HG03060 (cell line): ENCODE data around the gene KRT78.
"Not testable (repeated sequence)": the region's sequence is repeated elsewhere in the genome, so short reads cannot be mapped to it uniquely, and the experiment has no call there.

Experiments used
- ATAC-seq: cut with Tn5 transposase; IDR thresholded peaks from one replicate; pipeline ENCODE4 v1.9.1; 2021; ENCODE audit warnings: low read depth, moderate number of reproducible peaks; ENCODE audit not compliant: unreplicated experiment

KRT78 gene, protein sequence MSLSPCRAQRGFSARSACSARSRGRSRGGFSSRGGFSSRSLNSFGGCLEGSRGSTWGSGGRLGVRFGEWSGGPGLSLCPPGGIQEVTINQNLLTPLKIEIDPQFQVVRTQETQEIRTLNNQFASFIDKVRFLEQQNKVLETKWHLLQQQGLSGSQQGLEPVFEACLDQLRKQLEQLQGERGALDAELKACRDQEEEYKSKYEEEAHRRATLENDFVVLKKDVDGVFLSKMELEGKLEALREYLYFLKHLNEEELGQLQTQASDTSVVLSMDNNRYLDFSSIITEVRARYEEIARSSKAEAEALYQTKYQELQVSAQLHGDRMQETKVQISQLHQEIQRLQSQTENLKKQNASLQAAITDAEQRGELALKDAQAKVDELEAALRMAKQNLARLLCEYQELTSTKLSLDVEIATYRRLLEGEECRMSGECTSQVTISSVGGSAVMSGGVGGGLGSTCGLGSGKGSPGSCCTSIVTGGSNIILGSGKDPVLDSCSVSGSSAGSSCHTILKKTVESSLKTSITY

DNA sequence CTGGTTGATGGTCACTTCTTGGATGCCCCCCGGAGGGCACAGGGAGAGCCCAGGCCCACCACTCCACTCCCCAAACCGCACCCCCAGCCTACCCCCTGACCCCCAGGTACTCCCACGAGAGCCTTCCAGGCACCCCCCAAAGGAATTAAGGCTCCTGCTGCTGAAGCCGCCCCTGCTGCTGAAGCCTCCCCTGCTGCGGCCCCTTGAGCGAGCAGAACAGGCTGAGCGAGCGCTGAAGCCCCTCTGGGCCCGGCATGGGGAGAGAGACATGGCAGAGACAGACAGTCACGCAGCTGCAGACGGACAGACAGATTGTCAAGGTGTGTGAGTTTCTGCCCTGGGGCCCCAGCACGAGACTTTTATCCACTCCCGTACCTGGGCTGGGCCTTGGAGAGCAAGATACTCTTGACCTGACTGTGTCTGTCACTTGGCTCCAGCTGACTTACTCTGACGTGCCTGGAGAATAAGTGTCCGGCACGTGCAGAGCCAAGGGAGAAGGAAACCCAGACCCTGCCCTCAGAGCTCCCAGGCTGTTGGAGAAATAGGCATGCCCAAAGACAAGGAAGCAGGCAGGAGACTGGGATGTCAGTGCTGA is at the start of gene KRT78:
KRT78 (minus strand) TSS at position 334 of the 595 bp plus-strand sequence; CDS start at position 270, 64 bp downstream.
- ATAC-seq: no peak

GRCh38 chr12:52896190-52897100 is 47.7 kb upstream of the KRT78 start:
- no peak for ATAC-seq

DNA sequence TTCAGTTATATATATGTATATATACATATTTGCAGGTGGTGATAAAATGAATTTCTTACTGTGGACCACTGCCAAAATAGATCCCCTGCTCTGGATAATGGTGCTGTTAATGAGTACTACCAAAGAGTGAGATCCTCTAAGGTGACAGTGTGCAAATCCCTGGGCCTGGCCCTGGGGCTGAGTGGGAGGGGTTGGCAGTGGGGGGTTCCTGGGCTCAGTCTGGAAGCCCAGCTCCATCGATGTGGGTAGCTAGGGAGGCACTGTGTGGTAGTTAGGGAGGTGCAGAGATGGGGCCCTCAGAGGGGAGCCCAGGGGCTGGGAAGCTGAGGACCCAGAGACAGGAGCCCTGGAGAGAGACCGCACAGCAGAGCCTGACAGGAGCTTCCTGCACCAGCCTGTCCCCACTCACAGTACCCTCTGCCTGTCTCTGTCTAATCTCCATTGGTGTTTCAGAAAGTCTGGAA is 47.0 kb upstream of the KRT78 start:
- ATAC-seq: no peak

GRCh38 chr12:52892974-52893373 is 44.2 kb upstream of the KRT78 start:
- ATAC-seq: no peak

DNA sequence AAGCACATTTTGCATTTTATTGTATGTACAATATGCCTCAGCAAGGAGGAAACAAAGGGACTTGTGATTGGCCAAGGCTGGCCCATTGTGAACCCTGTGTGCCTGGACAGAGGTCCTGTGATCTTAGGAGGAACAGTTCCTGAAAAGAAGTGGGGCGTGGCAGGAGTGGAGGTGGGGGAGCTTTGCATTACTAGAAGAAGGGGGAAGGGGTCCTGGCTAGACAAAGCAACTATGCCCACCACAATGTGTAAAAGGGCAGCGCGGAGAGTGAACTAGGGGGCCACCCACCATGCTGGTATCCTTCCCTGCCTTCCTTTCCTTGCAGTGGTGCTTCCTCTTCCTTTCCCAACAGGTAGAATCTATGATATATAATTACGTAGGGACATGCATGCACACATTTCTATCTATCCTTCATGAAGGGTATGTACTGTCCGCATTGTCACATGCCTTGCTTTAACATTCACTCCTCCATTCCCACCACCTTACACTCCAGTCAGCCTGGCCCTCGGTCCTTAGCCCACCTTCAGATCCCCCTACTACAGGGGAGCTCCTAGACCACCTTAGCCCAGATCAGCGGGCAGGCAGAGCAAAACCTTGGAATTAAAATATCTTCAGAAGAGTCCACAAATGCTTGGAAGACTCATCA is 43.5 kb upstream of the KRT78 start:
- no peak for ATAC-seq

DNA sequence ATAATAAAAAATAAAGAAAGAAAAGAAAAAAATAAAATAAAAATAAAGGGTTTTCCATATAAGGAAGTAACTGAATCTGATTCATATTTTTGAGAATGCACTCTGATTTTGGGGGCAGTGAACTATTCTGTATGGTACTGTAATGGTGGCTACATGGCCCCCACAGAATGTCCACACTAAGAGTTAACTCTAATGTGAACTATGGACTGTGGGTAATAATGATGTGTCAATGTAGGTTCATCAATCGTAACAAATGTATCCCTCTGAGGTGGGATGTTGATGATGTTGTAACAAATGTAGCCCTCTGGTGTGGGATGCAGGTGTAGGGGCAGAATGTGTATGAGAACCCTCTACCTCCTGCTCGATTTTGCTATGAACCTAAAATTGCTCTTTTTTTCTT is 42.2 kb upstream of the KRT78 start:
- no peak for ATAC-seq

- no peak for ATAC-seq
Measured at GRCh38 chr12:52890417-52890816, 41.6 kb upstream of the KRT78 start.

DNA sequence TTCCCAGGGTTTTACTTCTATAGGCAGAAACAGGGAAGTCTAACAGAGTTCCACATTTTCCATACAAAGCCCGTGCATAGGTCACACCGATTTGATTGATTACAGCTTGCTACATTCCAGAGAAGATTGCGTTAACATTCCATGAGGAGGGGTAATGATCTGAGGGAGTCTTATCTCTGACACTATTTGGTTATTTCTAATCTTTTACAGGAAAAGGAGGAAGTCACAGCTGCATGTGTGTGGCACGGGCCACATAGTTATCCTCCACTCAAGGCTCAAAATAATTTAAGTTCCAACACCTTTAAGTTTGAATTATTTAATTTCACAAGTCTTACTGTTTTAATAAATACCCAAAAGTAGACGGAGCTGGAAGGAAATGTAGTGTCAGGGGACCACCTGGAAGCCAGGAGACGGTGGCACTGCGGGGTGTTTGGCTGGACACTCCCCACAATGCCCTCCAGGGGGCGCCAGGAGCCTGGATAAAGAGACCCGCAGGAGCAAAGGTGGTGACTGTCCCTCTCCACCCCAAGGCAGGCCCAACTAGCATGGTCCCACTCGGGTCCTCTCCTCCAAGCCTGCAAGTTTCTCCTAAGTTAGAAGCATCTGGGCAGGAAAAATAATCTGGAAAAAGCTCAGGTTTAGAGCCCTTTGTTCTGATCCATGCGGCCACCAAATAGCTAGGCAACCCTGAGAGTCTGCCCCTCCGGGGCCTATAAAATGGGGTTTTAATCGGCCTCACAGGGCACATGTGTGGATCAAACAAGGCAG is 35.9 kb upstream of the KRT78 start:
- ATAC-seq: no peak

GRCh38 chr12:52880499-52880898 is 31.7 kb upstream of the KRT78 start:
- not testable (repeated sequence) for ATAC-seq

GRCh38 chr12:52879394-52880351 is 30.9 kb upstream of the KRT78 start:
- no peak for ATAC-seq

DNA sequence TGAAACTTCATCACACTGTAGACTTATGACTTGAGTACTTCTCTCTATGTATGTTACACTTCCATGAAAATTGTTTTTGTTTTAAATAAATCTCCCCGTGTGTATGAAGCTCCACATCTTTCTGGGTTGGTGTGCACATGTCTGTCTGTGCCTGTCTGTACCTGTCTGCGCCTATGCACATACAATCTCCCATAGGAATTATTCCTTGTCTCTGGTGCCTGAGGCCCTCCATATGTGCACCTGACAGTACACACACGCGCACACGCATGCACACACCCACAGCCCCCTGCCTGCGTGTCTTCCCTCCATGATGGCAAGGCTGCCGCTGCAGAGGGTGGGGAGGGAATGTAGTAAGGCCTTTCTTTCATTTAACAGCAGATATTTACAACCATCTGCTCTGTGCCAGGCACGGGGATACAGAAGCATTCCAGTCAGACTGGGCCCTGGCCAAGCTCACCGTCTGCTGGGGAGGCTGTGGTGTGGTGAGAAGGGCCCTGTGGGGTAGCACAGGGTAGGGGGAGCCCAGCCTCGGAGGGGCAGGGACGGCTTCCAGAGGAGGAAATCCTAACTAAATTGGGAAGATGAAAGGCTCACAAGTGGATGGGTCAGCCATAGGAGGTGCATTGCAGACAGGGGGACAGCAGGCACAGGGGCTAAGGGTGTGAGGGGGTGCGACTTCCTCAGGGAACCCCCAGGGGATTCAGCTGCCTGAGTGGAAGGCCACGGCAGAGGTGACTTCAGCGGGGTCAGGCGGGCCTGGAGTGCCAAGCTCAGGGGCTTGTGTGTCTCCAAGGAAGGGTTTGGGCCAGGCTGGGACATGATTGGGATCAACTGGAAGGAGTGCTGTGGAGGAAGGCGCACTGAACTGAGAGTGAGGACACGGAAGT is 30.0 kb upstream of the KRT78 start:
- no peak for ATAC-seq

- ATAC-seq: no peak
Measured at GRCh38 chr12:52877242-52877641, 28.4 kb upstream of the KRT78 start.

DNA sequence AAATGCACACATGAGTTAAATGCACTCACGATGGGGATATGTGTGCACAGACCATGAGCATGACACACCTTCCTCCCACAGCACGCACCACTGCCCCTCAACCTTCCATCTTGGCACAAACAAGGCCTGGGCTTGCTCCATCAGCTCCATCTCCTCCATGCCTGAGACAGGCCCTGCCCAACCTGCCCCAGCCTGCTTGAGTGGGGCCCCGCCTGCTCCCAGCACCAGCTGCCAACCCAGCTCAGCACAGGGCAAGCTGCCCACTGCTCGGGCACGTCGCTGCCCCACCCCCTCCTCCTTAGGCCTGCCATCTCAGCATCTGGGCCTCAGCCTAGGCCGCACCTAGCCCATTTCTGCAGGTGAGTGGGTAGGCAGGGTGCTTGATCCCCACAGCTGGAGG is 27.6 kb upstream of the KRT78 start:
- ATAC-seq: no peak

GRCh38 chr12:52874573-52875435 is 26.0 kb upstream of the KRT78 start:
- no peak for ATAC-seq

DNA sequence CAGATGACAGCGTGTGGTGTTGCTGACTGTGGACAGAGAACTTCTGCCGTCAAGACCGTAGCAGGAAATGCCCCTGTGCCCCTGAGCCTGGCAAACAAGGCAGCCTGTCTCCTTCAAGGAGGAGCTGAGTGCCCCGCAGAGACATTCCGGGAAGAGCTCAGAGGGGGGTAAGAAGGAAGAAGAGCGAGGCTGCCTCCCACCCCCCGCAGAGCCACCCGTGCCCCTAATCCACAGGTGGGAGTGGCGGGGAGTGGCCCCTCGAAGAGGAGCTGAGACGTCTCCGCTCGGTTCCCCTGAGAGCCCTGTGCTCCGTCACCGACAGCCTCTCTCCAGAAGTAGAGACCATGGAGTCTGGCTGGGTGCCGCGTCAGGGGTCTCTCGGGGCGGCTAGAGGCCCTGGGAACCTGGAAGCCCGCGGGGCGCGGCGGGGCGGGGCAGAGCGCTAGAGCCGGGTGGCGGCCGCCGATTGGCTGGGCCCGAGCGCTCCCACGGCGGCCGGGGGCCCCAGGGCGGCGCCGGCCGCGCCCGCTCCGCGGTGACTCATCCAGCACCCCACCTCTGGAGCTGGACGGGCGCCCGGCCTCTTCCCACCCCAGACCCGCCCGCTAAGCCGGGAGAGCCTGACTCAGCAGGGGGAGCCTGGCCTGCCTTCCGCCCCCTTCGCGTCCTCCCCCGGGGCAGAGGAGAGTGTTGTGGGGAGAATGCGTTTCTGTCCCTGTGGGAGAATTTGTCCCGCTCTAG is 25.2 kb upstream of the KRT78 start:
- ATAC-seq: no peak

GRCh38 chr12:52873513-52873831 is 24.7 kb upstream of the KRT78 start:
- no peak for ATAC-seq
